A549 treated with Hydrocortisone at 1 μM for 4 hours (cell line): ENCODE results near the gene POGZ. TPM values are rescaled to one million over a fixed set of nuclear protein-coding genes. Genes with fewer than 3 reads are reported as not detected.

Experiments used
- total RNA-seq: library from RNA; stranded (reverse); fragments of 200-300 nt; extraction: Qiagen RNA extraction; gene quantifications from 5 replicates; pipeline ENCODE4 v1.2.3, GENCODE V29; 2022

Gene POGZ, protein sequence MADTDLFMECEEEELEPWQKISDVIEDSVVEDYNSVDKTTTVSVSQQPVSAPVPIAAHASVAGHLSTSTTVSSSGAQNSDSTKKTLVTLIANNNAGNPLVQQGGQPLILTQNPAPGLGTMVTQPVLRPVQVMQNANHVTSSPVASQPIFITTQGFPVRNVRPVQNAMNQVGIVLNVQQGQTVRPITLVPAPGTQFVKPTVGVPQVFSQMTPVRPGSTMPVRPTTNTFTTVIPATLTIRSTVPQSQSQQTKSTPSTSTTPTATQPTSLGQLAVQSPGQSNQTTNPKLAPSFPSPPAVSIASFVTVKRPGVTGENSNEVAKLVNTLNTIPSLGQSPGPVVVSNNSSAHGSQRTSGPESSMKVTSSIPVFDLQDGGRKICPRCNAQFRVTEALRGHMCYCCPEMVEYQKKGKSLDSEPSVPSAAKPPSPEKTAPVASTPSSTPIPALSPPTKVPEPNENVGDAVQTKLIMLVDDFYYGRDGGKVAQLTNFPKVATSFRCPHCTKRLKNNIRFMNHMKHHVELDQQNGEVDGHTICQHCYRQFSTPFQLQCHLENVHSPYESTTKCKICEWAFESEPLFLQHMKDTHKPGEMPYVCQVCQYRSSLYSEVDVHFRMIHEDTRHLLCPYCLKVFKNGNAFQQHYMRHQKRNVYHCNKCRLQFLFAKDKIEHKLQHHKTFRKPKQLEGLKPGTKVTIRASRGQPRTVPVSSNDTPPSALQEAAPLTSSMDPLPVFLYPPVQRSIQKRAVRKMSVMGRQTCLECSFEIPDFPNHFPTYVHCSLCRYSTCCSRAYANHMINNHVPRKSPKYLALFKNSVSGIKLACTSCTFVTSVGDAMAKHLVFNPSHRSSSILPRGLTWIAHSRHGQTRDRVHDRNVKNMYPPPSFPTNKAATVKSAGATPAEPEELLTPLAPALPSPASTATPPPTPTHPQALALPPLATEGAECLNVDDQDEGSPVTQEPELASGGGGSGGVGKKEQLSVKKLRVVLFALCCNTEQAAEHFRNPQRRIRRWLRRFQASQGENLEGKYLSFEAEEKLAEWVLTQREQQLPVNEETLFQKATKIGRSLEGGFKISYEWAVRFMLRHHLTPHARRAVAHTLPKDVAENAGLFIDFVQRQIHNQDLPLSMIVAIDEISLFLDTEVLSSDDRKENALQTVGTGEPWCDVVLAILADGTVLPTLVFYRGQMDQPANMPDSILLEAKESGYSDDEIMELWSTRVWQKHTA (N-terminal part only)
- 16.9 to 20.9 TPM (median 18.8 TPM) in 5 replicates for total RNA-seq

DNA sequence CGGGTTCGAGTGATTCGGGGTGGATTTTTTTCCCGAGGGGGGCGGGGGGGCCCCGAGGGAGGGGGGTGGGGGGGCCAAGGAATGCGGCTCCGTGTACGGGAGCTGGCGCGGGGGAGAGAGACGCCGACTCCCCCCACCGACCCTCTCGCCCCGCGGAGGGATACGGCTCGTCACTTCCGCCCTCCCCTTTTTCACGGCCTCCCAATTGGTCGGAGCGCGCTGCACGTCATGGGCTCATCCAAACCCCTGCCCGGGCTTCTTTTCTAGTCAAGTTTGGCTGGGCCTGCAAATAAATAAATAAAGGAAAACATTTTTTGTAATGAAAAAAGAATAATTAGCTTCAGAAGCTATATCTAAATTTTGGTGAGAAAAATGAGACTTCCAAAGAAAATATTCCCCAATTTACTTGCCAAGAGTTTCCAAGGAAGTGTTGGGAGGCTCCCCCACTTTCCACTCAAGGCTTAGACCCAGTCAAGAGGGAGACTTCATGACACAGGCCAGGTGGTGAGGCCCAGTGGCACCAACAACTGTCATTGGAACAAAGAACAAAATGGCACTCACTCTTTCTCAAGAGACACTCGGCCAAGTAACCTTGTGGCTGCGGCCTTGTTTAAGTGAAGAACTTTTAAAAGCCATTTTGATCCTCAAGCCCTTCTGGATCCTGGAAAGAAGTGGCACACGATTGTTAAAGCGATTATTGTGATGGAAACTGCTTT, at the start of gene POGZ:
POGZ (minus strand) TSS at position 164 of the 716 bp plus-strand sequence. CDS start 17,290 bp downstream, outside the sequence.

DNA sequence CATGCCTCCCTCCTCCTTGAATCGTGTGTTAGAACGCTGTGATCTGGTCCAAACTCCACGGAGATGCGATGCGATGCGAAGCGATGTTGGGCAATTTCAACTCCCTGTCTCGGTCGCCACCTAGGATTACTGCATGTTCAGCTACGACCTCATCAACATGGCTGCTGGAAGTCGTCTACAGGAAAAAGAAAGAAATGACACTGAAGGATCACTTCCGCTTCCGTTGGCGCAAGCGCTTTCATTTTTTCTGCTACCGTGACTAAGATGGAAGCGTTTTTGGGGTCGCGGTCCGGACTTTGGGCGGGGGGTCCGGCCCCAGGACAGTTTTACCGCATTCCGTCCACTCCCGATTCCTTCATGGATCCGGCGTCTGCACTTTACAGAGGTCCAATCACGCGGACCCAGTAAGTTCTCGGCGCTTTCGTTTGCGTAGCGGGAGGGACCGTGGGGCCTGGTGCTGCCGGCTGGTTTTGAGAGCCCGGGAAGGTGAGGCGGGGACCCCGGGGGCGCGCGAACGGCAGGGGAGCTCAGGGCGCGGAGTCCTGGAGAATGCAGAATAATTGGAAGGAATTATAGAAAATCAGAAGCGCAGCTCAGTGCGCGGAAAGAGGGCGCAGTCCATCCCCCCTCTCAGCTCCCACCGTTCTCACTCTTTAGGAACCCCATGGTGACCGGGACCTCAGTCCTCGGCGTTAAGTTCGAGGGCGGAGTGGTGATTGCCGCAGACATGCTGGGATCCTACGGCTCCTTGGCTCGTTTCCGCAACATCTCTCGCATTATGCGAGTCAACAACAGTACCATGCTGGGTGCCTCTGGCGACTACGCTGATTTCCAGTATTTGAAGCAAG, 59.7 kb downstream of the POGZ start, which contains the start of gene PSMB4:
PSMB4 (plus strand) TSS at position 250 of the 848 bp plus-strand sequence; CDS start at position 265, 15 bp downstream.

DNA sequence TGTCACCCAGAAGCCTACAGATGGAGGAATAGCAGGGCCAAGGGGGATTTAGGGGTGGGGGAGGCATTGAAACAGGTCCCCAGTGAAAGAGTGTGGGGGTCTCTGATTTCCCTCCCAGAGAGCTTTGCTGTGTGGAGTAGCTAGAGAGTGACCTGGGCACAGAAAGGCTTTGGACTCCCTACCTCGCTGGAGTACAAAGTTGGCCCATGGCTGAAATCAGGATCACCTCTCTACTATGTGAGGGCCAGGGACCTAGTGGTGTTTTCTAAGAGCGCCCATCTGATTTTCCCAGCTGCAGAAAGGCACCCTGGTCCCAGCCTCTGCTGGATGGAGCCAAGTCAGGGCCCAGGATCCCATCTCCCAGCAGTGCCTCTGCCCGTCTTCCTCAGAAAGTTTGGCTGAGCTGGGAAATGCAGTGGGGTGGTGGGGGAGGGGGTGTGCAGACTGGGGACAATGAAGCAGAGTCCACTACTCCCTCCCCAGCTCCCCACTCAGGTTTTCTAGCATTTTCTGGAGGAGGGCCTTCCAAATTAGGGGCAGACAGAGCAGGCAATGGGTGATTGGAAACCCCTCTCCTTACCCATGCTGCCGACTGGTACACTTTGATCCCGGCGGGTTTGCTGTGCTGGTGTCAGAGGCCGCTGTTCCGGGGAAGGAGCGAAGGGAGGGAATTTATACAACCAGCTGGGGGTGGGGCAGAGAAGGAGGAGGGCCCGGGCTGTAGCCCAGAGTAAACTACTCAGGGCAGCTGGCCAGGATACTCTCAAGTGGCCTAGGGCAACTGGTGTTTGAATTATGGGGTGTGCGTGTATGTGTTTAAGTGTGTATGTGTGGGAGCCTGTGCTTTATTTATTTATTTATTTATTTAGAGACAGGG, 87.0 kb downstream of the POGZ start, which contains the start of gene SELENBP1:
SELENBP1 (minus strand) TSS at position 648 of the 877 bp plus-strand sequence; CDS start at position 584, 64 bp downstream.

Other genes starting within 250 kb of the POGZ start
- gene PSMD4, start 204.8 kb downstream of the POGZ start, total RNA-seq: 166 to 193 TPM (median 187 TPM) in 5 replicates
- 13.0 to 15.0 TPM (median 14.0 TPM) in 5 replicates for gene ZNF687, start 177.2 kb downstream of the POGZ start, total RNA-seq
- 23.7 to 26.5 TPM (median 24.6 TPM) in 5 replicates for gene PI4KB, start 132.1 kb downstream of the POGZ start, total RNA-seq
- gene RFX5, start 112.2 kb downstream of the POGZ start, total RNA-seq: 16.5 to 24.4 TPM (median 21.4 TPM) in 5 replicates
- gene SELENBP1, start 86.8 kb downstream of the POGZ start, total RNA-seq: 6.1 to 7.8 TPM (median 7.5 TPM) in 5 replicates
- 361 to 442 TPM (median 418 TPM) in 5 replicates for gene PSMB4, start 59.9 kb downstream of the POGZ start, total RNA-seq
- gene CGN, start 51.9 kb upstream of the POGZ start, total RNA-seq: 2.0 to 2.4 TPM (median 2.3 TPM) in 5 replicates
- 8.0 to 9.1 TPM (median 8.8 TPM) in 5 replicates for gene TUFT1, start 80.8 kb upstream of the POGZ start, total RNA-seq
- gene SNX27, start 152.6 kb upstream of the POGZ start, total RNA-seq: 7.3 to 13.8 TPM (median 7.8 TPM) in 5 replicates